Astrocyte of the cerebellum (primary cell): ENCODE data around the gene ARHGAP15.

Source experiments
- DNase-seq: peaks from one replicate; pipeline ENCODE4 v3.0.0-alpha.2; 2011; ENCODE audit warnings: low read depth
- H3K4me3 ChIP-seq: 2 replicates; pipeline ENCODE4 v1.5.1; 2011; ENCODE audit warnings: mild to moderate bottlenecking, low read depth, low read length, moderate library complexity
- in situ Hi-C: cut with HindIII; loops from 2 replicates; pipeline ENCODE4 v1.10.0; 2017; ENCODE audit warnings: low sequenced_read_pairs
- TF ChIP-seq, protein P1 (sequence below): IDR thresholded peaks from 2 replicates; pipeline ENCODE4 v1.5.1; 2012; ENCODE audit warnings: low read length, low read depth, moderate library complexity, mild to moderate bottlenecking; ENCODE audit errors: missing control alignments

The ARHGAP15 gene

DNA sequence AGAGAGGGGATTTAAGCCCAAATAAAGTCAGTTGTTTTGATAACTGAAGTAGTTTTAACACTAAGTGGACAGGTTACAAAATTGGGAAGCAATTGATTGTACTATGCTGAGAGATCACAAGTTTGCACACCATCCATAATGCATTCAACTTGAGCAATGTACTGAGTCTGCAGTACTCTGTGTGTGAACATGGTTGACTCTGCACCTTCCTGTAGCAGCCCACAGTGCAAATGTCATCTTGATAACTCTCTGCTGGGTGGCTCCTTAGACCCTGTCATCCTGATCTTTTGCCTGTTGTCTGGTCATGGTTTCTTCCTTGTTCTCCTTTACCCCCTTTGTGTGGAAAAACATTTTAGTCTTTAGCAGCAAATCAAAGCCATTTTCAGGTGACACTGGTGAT, 168.0 kb downstream of the ARHGAP15 start:
- no peak for DNase-seq
- TF ChIP-seq, protein P1, sequence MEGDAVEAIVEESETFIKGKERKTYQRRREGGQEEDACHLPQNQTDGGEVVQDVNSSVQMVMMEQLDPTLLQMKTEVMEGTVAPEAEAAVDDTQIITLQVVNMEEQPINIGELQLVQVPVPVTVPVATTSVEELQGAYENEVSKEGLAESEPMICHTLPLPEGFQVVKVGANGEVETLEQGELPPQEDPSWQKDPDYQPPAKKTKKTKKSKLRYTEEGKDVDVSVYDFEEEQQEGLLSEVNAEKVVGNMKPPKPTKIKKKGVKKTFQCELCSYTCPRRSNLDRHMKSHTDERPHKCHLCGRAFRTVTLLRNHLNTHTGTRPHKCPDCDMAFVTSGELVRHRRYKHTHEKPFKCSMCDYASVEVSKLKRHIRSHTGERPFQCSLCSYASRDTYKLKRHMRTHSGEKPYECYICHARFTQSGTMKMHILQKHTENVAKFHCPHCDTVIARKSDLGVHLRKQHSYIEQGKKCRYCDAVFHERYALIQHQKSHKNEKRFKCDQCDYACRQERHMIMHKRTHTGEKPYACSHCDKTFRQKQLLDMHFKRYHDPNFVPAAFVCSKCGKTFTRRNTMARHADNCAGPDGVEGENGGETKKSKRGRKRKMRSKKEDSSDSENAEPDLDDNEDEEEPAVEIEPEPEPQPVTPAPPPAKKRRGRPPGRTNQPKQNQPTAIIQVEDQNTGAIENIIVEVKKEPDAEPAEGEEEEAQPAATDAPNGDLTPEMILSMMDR, result no peak
- in situ Hi-C loops, result no loop called here
- no peak overlapping the region for H3K4me3 ChIP-seq

DNA sequence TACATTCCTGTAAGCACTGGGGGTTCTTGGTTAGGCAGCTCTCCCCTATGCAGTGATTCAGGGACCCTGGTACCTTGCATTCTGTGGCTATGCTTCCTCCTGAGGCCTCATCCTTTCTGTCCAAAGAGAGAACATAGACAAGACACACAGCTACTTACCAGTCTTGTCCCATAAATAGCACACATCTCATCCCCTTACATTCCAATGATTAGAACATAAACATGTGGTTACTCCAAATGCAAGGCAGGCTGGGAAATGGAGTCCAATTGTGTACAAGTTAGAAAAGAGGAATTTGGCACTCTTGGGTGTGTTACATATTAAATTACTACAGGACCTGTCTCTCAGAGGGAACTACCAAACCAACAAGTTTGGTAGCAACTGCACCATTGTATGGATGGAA, 171.3 kb downstream of the ARHGAP15 start:
- TF ChIP-seq, protein P1, result no peak
- no peak for DNase-seq
- H3K4me3 ChIP-seq, result no peak overlapping the region
- in situ Hi-C loops, result no loop called here

DNA sequence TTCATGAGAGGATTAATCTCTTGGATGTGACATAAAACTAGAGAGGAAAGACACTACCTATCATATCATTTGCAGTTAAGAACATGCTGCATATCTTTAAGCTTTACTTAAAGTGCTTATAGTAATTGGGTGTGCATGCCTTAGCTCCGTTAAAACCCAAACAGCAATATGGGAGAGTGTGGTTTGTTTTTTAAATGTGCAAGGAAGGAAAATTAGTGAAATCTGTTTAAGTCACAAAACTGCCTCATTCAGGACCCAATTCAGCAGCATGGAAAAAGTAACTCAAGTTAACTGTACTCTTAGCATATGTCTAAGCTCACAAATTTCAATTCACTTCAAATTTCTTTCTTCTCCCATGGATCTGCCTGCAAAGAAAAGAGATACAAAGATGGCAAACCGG, 182.2 kb downstream of the ARHGAP15 start:
- DNase-seq, result no peak
- no peak overlapping the region for H3K4me3 ChIP-seq
- TF ChIP-seq, protein P1, result no peak
- in situ Hi-C loops, result no loop called here

DNA sequence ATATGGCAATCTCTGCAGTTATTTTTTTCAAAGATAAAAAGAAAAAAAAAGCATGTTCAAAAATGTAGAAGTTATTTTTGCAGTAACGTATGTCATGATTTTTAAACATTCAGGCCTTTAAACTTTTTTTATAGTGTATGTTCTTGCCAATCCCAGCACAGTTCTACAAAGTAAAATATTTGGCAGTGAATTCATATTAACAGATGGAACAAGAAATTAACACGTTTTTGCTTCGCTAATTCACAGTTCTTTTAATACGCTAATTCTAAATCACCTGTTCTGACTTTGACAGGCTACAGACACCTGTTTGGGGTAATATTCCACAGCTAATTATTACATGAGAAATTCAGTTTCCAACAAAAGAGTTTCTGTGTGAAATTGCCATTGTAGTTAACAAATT, 183.2 kb downstream of the ARHGAP15 start:
- TF ChIP-seq, protein P1, result no peak
- in situ Hi-C loops, result no loop called here
- DNase-seq, result no peak
- H3K4me3 ChIP-seq, result no peak overlapping the region

DNA sequence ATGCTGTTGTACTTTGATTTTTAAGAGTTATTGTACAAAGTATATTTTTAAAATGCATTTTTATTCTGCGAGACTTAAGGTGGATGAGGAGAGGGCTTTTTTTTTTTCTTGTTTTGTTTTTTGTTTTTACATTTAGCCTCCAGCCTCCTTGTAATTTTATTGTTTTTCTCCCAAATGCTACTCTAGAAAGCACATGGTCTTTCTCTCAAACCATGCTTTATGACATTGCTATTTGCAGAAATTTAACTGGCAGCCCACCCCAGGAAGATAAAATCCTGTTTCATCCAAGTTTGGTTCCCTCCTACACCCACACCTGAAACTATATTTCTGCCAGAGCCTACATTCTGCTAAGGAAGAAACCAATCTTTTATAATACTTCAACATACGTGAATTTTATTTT, 184.6 kb downstream of the ARHGAP15 start:
- TF ChIP-seq, protein P1, result no peak
- H3K4me3 ChIP-seq, result no peak overlapping the region
- in situ Hi-C loops, result no loop called here
- DNase-seq, result no peak

DNA sequence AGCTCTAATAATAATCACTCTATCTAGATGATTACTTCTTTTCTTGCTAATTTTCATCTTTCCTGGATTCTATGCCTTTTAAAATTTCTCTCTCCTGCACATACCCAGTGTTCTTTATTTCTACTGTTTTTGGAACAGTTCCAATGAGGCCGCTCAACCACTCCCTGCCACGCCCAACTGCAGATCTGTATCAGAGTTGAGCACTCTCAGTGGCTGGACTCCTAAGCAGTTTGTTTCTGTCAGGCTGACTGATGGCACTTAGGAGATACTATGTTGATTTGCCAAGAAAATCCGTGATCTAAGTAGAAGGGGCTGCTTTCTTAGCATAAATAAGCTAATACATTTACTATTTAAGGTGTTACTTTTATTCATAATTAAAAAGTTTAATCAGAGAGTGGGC, 192.8 kb downstream of the ARHGAP15 start:
- in situ Hi-C loops, result no loop called here
- H3K4me3 ChIP-seq, result no peak overlapping the region
- DNase-seq, result no peak
- TF ChIP-seq, protein P1, result no peak

DNA sequence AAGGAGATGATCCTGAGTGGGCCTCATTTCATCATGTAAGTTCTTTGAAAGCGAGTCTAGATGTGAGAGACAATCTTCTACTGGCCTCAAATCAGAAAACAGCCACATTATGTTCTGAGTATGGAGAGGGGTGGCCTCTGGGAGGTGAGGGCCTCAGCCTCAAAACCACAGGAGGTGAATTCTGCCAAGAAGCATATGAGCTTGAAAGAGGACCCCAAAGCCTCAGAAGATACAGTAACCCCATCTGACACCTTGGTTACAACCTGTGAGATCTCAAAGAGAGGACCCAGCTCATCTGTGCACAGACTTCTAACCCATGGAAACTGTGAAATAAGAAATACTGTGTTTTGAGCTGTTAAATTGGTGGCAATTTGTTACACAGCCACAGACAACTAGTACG, 200.1 kb downstream of the ARHGAP15 start:
- no peak overlapping the region for H3K4me3 ChIP-seq
- no peak for DNase-seq

More for the DNA sequence above, 200.1 kb downstream of the ARHGAP15 start:
- in situ Hi-C loops, result no loop called here
- TF ChIP-seq, protein P1, result no peak
